Activated gamma-delta T cell treated with anti-CD3 and anti-CD28 coated beads, Interleukin-2, amount 50 U/mL, for 16 hours (primary cell): ENCODE data around the gene TNFSF11.
"Not testable (repeated sequence)": the region's sequence is repeated elsewhere in the genome, so short reads cannot be mapped to it uniquely, and the experiment has no call there.

Experiments used
- DNase-seq: peaks from one replicate; pipeline ENCODE4 v3.0.0-alpha.2; 2020; ENCODE audit warnings: low read depth

Gene TNFSF11, protein sequence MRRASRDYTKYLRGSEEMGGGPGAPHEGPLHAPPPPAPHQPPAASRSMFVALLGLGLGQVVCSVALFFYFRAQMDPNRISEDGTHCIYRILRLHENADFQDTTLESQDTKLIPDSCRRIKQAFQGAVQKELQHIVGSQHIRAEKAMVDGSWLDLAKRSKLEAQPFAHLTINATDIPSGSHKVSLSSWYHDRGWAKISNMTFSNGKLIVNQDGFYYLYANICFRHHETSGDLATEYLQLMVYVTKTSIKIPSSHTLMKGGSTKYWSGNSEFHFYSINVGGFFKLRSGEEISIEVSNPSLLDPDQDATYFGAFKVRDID

GRCh38 chr13:42574011-42574410 lies at the start of gene TNFSF11:
Gene TNFSF11 (plus strand): TSS chr13:42574152. CDS start chr13:42574304, 152 bp downstream.
- no peak for DNase-seq

- no peak for DNase-seq
Measured at GRCh38 chr13:42524487-42525034, 49.4 kb upstream of the TNFSF11 start.

DNA sequence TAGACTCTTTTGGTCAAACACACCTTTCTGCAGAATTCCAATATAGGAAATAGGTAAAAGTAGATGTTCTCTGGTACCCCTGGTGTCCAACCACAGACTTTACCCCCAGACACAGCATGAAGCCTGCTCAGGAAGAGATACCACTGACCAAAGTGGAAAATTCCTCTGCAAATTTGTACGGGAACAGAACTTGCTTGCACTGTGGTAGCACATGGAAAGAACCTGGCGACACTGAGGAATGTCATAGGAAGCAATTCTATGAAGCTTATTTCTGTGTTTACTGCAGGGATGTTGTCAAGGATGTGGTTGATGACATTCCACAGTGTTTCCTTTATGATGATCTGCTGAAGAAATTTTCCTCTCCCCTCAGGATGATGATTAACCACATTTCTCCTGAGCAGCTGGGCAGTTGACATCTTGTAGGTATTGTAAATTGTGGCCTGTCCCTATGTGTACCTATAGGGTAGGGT lies 48.9 kb upstream of the TNFSF11 start:
- DNase-seq, result no peak

GRCh38 chr13:42526276-42526675 lies 47.7 kb upstream of the TNFSF11 start:
- DNase-seq, result no peak

- DNase-seq, result no peak
Measured at GRCh38 chr13:42526804-42527203, 47.1 kb upstream of the TNFSF11 start.

DNA sequence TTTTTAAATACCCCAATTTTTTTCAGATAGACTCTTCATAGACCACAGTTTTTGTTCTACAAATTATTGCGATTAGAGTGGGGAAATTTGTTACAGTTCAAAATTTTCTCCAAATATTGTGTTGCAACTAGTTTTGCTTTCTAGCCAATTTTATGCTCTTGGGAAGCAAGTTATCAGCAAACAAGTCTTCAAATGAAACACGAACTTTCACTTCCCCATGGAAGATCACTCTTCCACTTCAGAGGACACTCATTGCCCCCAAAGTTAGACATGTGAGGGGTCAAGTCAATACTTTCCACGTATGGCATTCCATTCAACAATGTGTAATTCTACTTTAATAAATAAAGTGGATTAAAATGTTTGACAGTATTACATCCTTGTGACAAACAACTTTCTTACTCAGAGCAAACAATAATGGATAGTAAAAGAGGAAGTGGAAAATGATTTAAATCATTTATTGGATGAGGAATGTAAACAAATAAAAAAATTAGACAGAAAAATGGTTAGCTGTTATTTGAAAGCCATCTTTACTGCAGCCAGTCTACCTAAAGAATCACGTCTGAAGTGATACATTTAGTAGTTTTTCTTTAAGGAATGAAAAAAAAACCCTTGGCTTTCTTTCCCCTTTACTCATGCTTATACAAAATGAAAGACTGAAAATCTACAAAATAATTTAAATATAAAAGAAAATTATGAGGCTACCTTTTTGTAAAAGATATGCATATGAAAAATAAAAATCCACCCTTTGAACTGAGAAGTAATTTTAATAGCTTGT lies 41.2 kb upstream of the TNFSF11 start:
- DNase-seq, result no peak

DNA sequence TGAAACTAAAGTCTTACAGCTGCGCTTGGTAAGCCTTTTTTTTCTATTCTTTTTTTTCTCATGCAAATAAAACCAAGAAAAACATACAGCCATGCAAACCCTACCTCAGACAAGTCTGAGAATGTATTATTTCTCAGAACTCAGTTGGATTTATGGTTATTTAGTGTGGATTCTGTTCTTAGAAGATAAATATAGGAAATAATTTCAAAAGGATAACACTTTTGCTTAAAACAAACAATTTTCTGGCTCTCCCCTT lies 40.7 kb upstream of the TNFSF11 start:
- no peak for DNase-seq

DNA sequence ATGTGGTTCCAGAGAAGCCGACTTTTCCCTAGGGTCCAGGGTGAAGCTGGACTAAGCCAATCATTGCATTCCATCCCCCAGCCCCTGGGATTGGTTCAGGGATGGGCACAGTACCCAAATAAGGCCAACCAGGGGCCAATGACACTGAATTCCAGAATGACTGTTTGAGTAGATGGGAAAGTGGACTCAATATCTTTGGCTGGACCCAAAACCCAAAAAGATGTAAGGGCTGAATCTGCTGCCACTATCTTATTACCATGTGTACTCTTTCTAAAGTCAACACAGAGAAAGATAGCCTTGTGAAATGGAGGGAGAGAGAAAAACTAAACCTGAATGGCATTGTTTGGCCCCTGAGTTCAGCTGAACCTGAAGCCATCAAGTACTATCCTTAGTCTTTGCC lies 39.2 kb upstream of the TNFSF11 start:
- no peak for DNase-seq

- no peak for DNase-seq
Measured at GRCh38 chr13:42538996-42539395, 35.0 kb upstream of the TNFSF11 start.

- DNase-seq, result no peak
Measured at GRCh38 chr13:42539670-42540069, 34.3 kb upstream of the TNFSF11 start.

DNA sequence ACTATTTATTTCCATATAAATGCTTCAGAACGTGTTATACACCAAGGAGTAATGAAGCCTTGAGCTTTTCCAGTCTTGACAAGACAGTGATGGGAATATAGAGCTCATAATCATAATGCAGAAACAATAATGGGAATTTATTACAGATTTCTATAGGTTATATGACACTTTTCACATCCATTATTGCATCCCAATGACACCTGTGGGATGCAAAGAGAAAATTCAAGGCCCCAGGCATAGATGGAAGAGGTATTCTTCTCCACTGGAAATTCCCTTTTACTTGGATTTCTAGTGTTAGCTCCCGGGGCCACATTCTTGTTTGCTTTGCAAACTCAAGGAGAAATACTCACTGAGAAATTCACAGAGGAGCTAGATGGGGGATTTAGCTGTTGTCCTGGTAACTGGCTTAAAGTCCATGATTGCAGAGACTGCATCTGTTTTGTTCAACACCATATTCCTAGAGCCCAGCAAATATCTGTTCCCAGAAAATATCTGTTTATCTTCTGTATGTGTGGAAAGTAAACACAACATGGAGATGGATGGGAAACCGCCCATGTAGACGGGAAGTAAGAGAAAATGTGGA lies 30.6 kb upstream of the TNFSF11 start:
- DNase-seq, result no peak

- no peak for DNase-seq
Measured at GRCh38 chr13:42544246-42544926, 29.6 kb upstream of the TNFSF11 start.

GRCh38 chr13:42545842-42546241 lies 28.1 kb upstream of the TNFSF11 start:
- DNase-seq, result no peak

GRCh38 chr13:42547612-42548011 lies 26.3 kb upstream of the TNFSF11 start:
- DNase-seq, result no peak

DNA sequence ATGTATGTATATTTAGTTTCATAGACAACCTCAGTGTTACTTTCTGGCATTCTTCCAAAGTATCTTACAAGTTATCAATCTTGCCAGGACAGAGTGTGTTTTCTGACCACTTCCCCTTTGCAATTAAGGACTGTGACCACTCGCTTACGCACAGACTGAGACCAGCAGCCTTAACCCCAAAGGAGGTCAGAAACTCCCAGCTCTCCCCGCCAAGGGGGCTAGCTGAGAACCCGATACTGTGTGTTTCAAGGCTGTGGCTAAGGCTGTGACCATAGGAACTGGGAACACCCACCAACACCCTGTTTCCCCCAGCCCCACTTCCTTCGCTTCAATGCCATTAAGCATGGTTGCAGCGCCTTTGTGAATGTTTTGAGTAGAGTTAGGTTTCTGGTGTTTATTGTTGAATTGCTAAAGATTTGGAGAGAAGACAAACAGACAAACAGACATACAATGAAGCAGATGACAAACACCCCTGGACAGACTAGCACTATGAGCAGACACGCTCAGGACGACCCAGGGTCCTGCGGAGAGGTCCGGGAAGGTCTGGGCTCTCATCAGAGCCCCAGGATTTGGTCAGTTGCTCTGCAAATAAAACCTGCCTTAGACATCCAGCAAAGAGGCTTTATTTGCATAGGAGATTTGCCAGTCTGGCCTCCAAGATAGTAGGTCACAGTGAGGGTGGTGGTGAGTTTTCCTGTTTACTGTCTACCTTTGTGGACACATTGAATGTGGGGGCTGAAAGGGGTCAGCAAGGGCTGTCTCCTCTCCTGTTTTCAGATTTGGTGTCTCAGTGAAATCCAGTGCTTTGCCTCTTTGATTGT lies 25.0 kb upstream of the TNFSF11 start:
- DNase-seq, result no peak

- no peak for DNase-seq
Measured at GRCh38 chr13:42549552-42549936, 24.4 kb upstream of the TNFSF11 start.

GRCh38 chr13:42551611-42552010 lies 22.3 kb upstream of the TNFSF11 start:
- DNase-seq, result no peak

DNA sequence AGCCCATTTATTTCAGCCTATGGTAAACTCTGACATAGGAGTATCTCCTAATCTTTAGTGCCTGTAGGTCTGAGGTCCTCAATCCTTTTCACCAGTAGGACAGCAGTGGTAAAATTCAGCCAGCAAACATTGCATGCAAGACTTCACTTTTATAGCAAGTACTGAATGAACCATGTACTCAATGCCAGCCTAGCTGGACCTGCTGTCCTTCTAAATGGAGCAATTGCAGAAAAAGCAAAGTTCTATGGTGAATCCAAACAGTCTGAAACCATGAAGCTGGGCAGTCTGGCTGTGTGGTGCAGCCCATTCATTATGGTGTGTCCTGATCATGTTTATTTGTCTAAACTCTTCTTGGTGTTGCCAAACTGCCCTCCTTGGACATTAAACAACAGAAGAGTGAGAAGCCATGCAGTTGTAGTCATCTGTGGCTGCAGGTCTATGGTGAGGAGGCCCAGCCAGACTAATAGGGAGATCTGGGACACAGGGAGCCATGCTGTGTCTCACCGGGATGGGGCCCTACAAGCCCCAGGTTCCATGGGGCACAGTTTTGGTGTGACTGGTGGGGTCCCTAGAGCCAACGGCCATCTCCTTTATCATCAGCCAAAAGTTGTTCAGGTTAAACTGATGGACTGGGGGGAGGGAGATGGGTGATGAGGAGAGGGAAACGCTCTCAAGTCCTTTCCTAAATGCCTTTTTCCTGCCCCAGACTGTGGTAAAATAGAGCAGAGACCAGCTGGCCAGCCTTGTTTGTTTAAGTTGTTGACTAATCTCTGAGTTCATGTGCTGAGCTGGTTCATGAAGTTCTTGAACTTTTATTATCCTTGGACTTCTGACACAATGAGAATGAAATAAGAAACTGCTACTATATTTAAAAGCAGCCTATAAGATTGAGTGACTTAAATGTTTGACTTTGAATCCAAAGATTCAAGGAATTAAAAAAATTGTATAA lies 20.6 kb upstream of the TNFSF11 start:
- DNase-seq, result no peak

DNA sequence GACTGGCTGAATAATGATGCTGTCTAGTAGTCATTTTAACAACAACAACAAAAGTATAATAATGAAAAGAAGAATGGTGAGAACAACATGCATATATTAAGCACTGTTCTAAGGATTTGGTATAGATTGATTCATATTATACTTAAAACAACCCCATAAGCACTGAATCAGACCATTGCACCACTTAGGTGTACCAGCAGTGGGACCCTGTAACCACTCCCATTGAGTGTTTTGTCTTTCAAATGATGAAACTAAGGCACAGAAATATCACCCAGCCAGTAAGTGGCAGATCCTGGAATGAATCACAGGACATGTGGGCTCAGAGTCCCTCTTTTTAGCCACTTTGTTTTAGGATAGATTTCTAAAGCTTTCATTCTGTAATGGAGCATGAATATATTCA lies 14.9 kb upstream of the TNFSF11 start:
- no peak for DNase-seq

DNA sequence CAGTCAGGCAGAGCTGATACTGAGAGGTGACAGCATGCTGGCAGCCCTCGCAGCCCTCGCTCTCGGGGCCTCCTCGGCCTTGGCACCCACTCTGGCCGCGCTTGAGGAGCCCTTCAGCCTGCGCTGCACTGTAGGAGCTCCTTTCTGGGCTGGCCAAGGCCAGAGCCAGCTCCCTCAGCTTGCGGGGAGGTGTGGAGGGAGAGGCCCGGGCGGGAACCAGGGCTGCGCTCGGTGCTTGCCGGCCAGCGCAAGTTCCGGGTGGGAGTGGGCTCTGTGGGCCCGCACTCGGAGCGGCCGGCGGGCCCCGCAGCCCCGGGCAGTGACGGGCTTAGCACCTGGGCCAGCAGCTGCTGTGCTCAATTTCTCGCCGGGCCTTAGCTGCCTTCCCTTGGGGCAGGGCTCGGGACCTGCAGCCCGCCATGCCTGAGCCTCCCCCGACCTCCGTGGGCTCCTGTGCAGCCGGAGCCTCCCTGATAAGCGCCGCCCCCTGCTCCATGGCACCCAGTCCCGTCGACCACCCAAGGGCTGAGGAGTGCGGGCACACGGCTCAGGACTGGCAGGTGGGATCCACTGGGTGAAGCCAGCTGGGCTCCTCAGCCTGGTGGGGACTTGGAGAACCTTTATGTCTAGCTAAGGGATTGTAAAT lies 14.3 kb upstream of the TNFSF11 start:
- DNase-seq, result not testable (repeated sequence)
